Upper lobe of left lung (tissue), 4 donors: ENCODE results near the gene DNER.

ENCODE experiments used
- CTCF ChIP-seq, 6 experiments: fragments of 450-650 bp in 4 of 6; fragments of 200-600 bp in 2 of 6; sonication (generic) in 2 of 6; IDR thresholded peaks; one replicate each; pipeline ENCODE4 v1.5.1; 2016 to 2019; ENCODE audit warnings: antibody characterized with exemption in 6 of 6
- POLR2A ChIP-seq, 4 donors: fragments of 450-650 bp; IDR thresholded peaks; one replicate each; pipeline ENCODE4 v1.5.1; 2016 to 2017; ENCODE audit warnings: antibody characterized with exemption in 4 of 4, mild to moderate bottlenecking in 2 of 4

GRCh38 chr2:229640636-229641035 is 73.7 kb downstream of the DNER start:
- no peak for TF ChIP-seq CTCF (IDR thresholded peaks at IDR 0.05)
- no peak for TF ChIP-seq POLR2A (IDR thresholded peaks at IDR 0.05)
